Hepatocyte (in vitro differentiated cells): ENCODE data around the gene TMEFF1. TPM values are rescaled to one million over a fixed set of nuclear protein-coding genes. Genes with fewer than 3 reads are reported as not detected.
"Not testable (repeated sequence)": the region's sequence is repeated elsewhere in the genome, so short reads cannot be mapped to it uniquely, and the experiment has no call there.

Experiments used
- DNase-seq: peaks from one replicate; pipeline ENCODE4 v3.0.0-alpha.2; 2016; ENCODE audit warnings: low spot score
- H2AFZ ChIP-seq: fragments of 200-600 bp; sonication (generic); 2 replicates; pipeline ENCODE4 v1.6.0; 2016; ENCODE audit warnings: antibody characterized with exemption, mild to moderate bottlenecking
- H3K27ac ChIP-seq: fragments of 200-600 bp; sonication (generic); 2 replicates; pipeline ENCODE4 v1.5.1; 2016; ENCODE audit warnings: mild to moderate bottlenecking
- H3K27me3 ChIP-seq: fragments of 200-600 bp; sonication (generic); 2 replicates; pipeline ENCODE4 v1.6.1; 2016
- H3K36me3 ChIP-seq: fragments of 200-600 bp; sonication (generic); replicated peaks from 2 replicates; pipeline ENCODE4 v1.5.1; 2016; ENCODE audit warnings: low read depth; ENCODE audit not compliant: insufficient read depth
- H3K4me1 ChIP-seq: fragments of 200-600 bp; sonication (generic); 2 replicates; pipeline ENCODE4 v1.5.1; 2016; ENCODE audit warnings: mild to moderate bottlenecking, moderate library complexity; ENCODE audit not compliant: insufficient read depth
- H3K4me2 ChIP-seq: fragments of 200-600 bp; sonication (generic); 2 replicates; pipeline ENCODE4 v1.6.0; 2016
- H3K4me3 ChIP-seq: fragments of 200-600 bp; sonication (generic); 2 replicates; pipeline ENCODE4 v1.5.1; 2016; ENCODE audit warnings: mild to moderate bottlenecking
- H3K79me2 ChIP-seq: fragments of 200-600 bp; sonication (generic); 2 replicates; pipeline ENCODE4 v1.6.0; 2017; ENCODE audit warnings: mild to moderate bottlenecking
- H3K9me2 ChIP-seq: fragments of 200-600 bp; sonication (generic); replicated peaks from 2 replicates; pipeline ENCODE4 v1.6.0; 2017; ENCODE audit warnings: mild to moderate bottlenecking; ENCODE audit not compliant: insufficient read depth
- H3K9me3 ChIP-seq: fragments of 200-600 bp; sonication (generic); 2 replicates; pipeline ENCODE4 v1.5.1; 2016; ENCODE audit warnings: low read depth, mild to moderate bottlenecking
- H4K20me1 ChIP-seq: fragments of 200-600 bp; sonication (generic); 2 replicates; pipeline ENCODE4 v1.6.0; 2016; ENCODE audit warnings: mild to moderate bottlenecking; ENCODE audit not compliant: insufficient read depth, poor library complexity, severe bottlenecking
- CTCF ChIP-seq: fragments of 200-600 bp; sonication (generic); IDR thresholded peaks from 2 replicates; pipeline ENCODE4 v1.5.1; 2016; ENCODE audit warnings: antibody characterized with exemption, mild to moderate bottlenecking; ENCODE audit not compliant: poor library complexity
- EZH2 ChIP-seq: fragments of 200-600 bp; sonication (generic); IDR thresholded peaks from 2 replicates; pipeline ENCODE4 v1.6.1; 2016; ENCODE audit warnings: antibody characterized with exemption, mild to moderate bottlenecking, borderline replicate concordance
- EZH2phosphoT487 ChIP-seq: fragments of 200-600 bp; sonication (generic); IDR thresholded peaks from one replicate; pipeline ENCODE4 v1.6.1; 2018; ENCODE audit warnings: antibody characterized with exemption, mild to moderate bottlenecking, low read depth, moderate library complexity; ENCODE audit not compliant: unreplicated experiment, severe bottlenecking
- WGBS: methylation state at CpG from one replicate; pipeline ENCODE4 v1.1.6; 2016; ENCODE audit warnings: low lambda C conversion rate; ENCODE audit errors: missing lambda C conversion rate; 5-methylcytosine and 5-hydroxymethylcytosine counted together
- polyA plus RNA-seq: library from polyadenylated mRNA; unstranded; fragments of >200 nt; fragmentation: Nextera tagmentation; extraction: Ambion mirVana; gene quantifications from 2 replicates; pipeline ENCODE4 v1.2.1, GENCODE V29; 2016
- total RNA-seq: library from RNA; depleted of rRNA; stranded (reverse); fragments of >200 nt; gene quantifications from 2 replicates; pipeline ENCODE4 v1.2.3, GENCODE V29; 2014

The TMEFF1 gene
- total and polyA plus RNA-seq, 2 experiments from 2014 or later, result 5.9 to 8.7 TPM

GRCh38 chr9:100505564-100506159, 32.7 kb downstream of the TMEFF1 start:
- TF ChIP-seq CTCF (peak; percentile 42), EZH2 (no peak)
- Histone ChIP-seq H3K9me3 (no peaks in the 10 kb centered on the region), H2AFZ (no peak overlapping the region), H3K36me3 (no peaks in the 10 kb centered on the region), H3K4me1 (no peaks in the 10 kb centered on the region), H3K27ac (no peak overlapping the region), H4K20me1 (no peaks in the 10 kb centered on the region), H3K4me3 (no peak overlapping the region), H3K27me3 (no peaks in the 10 kb centered on the region), H3K4me2 (no peak overlapping the region), H3K9me2 (no peaks in the 10 kb centered on the region), H3K79me2 (no peaks in the 10 kb centered on the region)
- 55% methylated on average over 4 of the region's 4 CpGs for WGBS
- DNase-seq, result peak; percentile 62

DNA sequence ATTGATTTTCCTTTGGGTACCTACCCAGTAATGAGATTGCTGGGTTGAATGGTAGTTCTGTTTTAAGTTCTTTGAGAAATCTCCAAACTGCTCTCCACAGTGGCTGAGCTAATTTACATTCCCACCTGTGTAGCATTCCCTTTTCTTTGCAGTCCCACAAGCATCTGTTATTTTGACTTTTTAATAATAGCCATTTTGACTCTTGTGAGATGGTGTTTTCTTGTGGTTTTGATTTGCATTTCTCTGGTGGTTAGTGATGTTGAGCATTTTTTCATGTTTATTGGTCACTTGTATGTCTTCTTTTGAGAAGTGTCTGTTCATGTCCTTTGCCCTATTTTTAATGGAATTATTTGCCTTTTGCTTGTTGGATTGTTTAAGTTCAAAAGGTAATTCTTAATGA, 34.4 kb downstream of the TMEFF1 start:
- H3K9me2 ChIP-seq, H3K79me2 ChIP-seq, H4K20me1 ChIP-seq, H3K4me2 ChIP-seq, H3K4me1 ChIP-seq, H3K36me3 ChIP-seq, DNase-seq, H3K4me3 ChIP-seq, H3K27me3 ChIP-seq, H3K27ac ChIP-seq, H2AFZ ChIP-seq, H3K9me3 ChIP-seq: not testable (repeated sequence)

DNA sequence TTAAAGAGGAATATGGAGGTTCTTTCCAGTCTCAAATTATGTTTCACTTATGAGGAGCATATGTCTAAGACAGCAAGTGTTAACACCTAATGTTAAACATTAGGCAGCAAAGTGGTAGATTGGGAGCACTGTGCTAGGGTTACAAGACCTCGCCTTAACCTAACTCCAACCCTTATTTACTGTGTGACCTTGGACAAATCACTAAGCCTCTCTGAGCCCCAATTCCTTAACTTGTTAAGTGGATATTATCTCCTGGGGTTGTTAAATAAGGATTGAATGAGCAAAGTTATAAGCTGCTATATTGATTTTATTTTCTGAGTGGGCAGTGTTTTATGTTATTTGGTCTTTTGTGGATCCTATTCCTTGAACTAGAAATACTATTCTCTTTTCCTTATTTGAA, 38.3 kb downstream of the TMEFF1 start:
- H3K4me1 ChIP-seq, result no peaks in the 10 kb centered on the region
- no peak overlapping the region for H3K27ac ChIP-seq
- no peaks in the 10 kb centered on the region for H4K20me1 ChIP-seq
- no peak overlapping the region for H3K4me3 ChIP-seq
- no peak for TF ChIP-seq EZH2
- no peak for TF ChIP-seq EZH2phosphoT487
- TF ChIP-seq CTCF, result no peak
- no peak overlapping the region for H3K4me2 ChIP-seq
- H3K27me3 ChIP-seq, result no peaks in the 10 kb centered on the region
- no peak for DNase-seq
- no peaks in the 10 kb centered on the region for H3K9me3 ChIP-seq
- no peak overlapping the region for H2AFZ ChIP-seq
- no peaks in the 10 kb centered on the region for H3K79me2 ChIP-seq
- no peaks in the 10 kb centered on the region for H3K9me2 ChIP-seq
- H3K36me3 ChIP-seq, result no peaks in the 10 kb centered on the region
- WGBS, result 89% methylated on average over 1 of the region's 1 CpG

DNA sequence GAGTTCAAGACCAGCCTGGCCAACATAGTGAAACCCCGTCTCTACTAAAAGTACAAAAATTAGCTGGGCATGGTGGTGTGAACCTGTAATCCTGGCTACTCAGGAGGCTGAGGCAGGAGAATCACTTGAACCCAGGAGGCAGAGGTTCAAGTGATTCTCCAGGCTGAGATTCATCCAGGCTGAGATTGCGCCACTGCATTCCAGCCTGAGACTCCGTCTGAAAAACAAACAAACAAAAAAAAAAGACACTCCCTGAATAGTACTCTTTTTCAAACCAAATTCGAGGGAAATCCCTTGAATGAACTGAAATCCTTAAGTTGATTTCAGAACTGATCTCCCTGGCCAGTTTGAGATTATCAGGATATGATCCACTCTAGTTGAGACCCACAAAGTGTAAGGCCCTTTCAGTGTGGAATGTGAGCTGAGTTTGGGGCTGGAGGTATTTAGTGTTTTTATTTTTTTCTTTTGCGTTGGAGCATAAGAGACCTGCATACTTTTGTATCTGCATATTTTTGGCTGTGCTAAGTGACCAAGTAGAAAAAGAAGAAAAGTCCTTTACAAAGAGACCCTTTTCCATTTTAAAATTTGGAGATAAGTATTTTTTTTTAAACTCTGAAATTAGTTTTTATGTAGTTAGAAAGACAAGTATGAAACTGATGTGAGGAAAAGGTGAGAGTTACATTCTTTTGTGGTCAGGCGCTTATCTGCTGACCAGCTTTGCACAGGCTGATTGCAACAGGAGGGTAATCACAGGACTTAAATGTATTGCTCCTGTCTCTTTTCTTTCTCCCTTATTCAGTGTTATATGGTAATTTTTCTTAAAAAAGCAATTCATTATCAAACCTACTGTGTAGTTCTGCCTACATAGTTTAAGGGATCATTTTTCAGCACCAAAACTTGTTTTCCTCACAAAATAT, 42.9 kb downstream of the TMEFF1 start:
- Histone ChIP-seq H3K9me3 (no peaks in the 10 kb centered on the region), H3K4me2 (peak overlapping the region; percentile 50), H3K36me3 (no peaks in the 10 kb centered on the region), H3K4me1 (no peaks in the 10 kb centered on the region), H4K20me1 (no peaks in the 10 kb centered on the region), H3K4me3 (no peak overlapping the region), H3K79me2 (no peaks in the 10 kb centered on the region), H3K27ac (peak overlapping the region; percentile 74), H3K27me3 (no peaks in the 10 kb centered on the region), H2AFZ (no peak overlapping the region), H3K9me2 (no peaks in the 10 kb centered on the region)
- DNase-seq, result peak; percentile 40
- TF ChIP-seq CTCF (no peak), EZH2phosphoT487 (no peak), EZH2 (no peak)
- 51% methylated on average over 6 of the region's 6 CpGs for WGBS
